Hepatocyte (in vitro differentiated cells): ENCODE measurements around the gene ABCD2. TPM values are rescaled to one million over a fixed set of nuclear protein-coding genes. Genes with fewer than 3 reads are reported as not detected.

Experiments used
- DNase-seq: peaks from one replicate; pipeline ENCODE4 v3.0.0-alpha.2; 2016; ENCODE audit warnings: low spot score
- H2AFZ ChIP-seq: fragments of 200-600 bp; sonication (generic); 2 replicates; pipeline ENCODE4 v1.6.0; 2016; ENCODE audit warnings: antibody characterized with exemption, mild to moderate bottlenecking
- H3K27ac ChIP-seq: fragments of 200-600 bp; sonication (generic); 2 replicates; pipeline ENCODE4 v1.5.1; 2016; ENCODE audit warnings: mild to moderate bottlenecking
- H3K27me3 ChIP-seq: fragments of 200-600 bp; sonication (generic); 2 replicates; pipeline ENCODE4 v1.6.1; 2016
- H3K36me3 ChIP-seq: fragments of 200-600 bp; sonication (generic); replicated peaks from 2 replicates; pipeline ENCODE4 v1.5.1; 2016; ENCODE audit warnings: low read depth; ENCODE audit not compliant: insufficient read depth
- H3K4me1 ChIP-seq: fragments of 200-600 bp; sonication (generic); 2 replicates; pipeline ENCODE4 v1.5.1; 2016; ENCODE audit warnings: mild to moderate bottlenecking, moderate library complexity; ENCODE audit not compliant: insufficient read depth
- H3K4me2 ChIP-seq: fragments of 200-600 bp; sonication (generic); 2 replicates; pipeline ENCODE4 v1.6.0; 2016
- H3K4me3 ChIP-seq: fragments of 200-600 bp; sonication (generic); 2 replicates; pipeline ENCODE4 v1.5.1; 2016; ENCODE audit warnings: mild to moderate bottlenecking
- H3K79me2 ChIP-seq: fragments of 200-600 bp; sonication (generic); 2 replicates; pipeline ENCODE4 v1.6.0; 2017; ENCODE audit warnings: mild to moderate bottlenecking
- H3K9me2 ChIP-seq: fragments of 200-600 bp; sonication (generic); replicated peaks from 2 replicates; pipeline ENCODE4 v1.6.0; 2017; ENCODE audit warnings: mild to moderate bottlenecking; ENCODE audit not compliant: insufficient read depth
- H3K9me3 ChIP-seq: fragments of 200-600 bp; sonication (generic); 2 replicates; pipeline ENCODE4 v1.5.1; 2016; ENCODE audit warnings: low read depth, mild to moderate bottlenecking
- H4K20me1 ChIP-seq: fragments of 200-600 bp; sonication (generic); 2 replicates; pipeline ENCODE4 v1.6.0; 2016; ENCODE audit warnings: mild to moderate bottlenecking; ENCODE audit not compliant: insufficient read depth, poor library complexity, severe bottlenecking
- CTCF ChIP-seq: fragments of 200-600 bp; sonication (generic); IDR thresholded peaks from 2 replicates; pipeline ENCODE4 v1.5.1; 2016; ENCODE audit warnings: antibody characterized with exemption, mild to moderate bottlenecking; ENCODE audit not compliant: poor library complexity
- EZH2 ChIP-seq: fragments of 200-600 bp; sonication (generic); IDR thresholded peaks from 2 replicates; pipeline ENCODE4 v1.6.1; 2016; ENCODE audit warnings: antibody characterized with exemption, mild to moderate bottlenecking, borderline replicate concordance
- EZH2phosphoT487 ChIP-seq: fragments of 200-600 bp; sonication (generic); IDR thresholded peaks from one replicate; pipeline ENCODE4 v1.6.1; 2018; ENCODE audit warnings: antibody characterized with exemption, mild to moderate bottlenecking, low read depth, moderate library complexity; ENCODE audit not compliant: unreplicated experiment, severe bottlenecking
- WGBS: methylation state at CpG from one replicate; pipeline ENCODE4 v1.1.6; 2016; ENCODE audit warnings: low lambda C conversion rate; ENCODE audit errors: missing lambda C conversion rate; 5-methylcytosine and 5-hydroxymethylcytosine counted together
- polyA plus RNA-seq: library from polyadenylated mRNA; unstranded; fragments of >200 nt; fragmentation: Nextera tagmentation; extraction: Ambion mirVana; gene quantifications from 2 replicates; pipeline ENCODE4 v1.2.1, GENCODE V29; 2016
- total RNA-seq: library from RNA; depleted of rRNA; stranded (reverse); fragments of >200 nt; gene quantifications from 2 replicates; pipeline ENCODE4 v1.2.3, GENCODE V29; 2014

The ABCD2 gene
- total and polyA plus RNA-seq, 2 experiments from 2014 or later, result 0.17 to 0.19 TPM

DNA sequence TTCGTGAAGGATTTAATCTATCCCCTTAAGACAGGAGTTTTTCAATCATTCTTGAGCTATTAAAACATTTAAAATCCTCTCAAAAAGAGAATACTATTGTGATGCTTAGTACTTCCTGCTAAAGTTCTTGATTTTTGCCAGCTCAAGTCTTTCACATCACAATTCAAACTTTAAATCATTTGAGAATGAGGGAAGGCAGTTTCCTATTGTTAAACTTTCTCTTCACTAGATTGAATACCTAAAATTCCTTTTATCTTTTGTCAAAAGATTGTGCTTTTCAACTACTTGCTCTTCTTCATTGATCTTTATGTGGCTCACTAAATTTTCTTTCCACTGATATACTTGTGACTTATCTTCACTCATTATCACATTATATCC lies 44.1 kb downstream of the ABCD2 start:
- no peak for TF ChIP-seq EZH2phosphoT487
- TF ChIP-seq CTCF, result no peak
- no peak for TF ChIP-seq EZH2
- 29% methylated on average over 1 of the region's 1 CpG for WGBS
- H3K4me2 ChIP-seq, result no peak overlapping the region

GRCh38 chr12:39574785-39575497 lies 44.7 kb downstream of the ABCD2 start:
- Histone ChIP-seq H3K27ac (no peak overlapping the region), H3K79me2 (no peaks in the 10 kb centered on the region), H2AFZ (no peak overlapping the region), H3K4me3 (no peak overlapping the region), H3K9me2 (no peaks in the 10 kb centered on the region), H3K27me3 (no peaks in the 10 kb centered on the region), H4K20me1 (no peaks in the 10 kb centered on the region), H3K4me1 (no peaks in the 10 kb centered on the region), H3K36me3 (no peaks in the 10 kb centered on the region), H3K4me2 (no peak overlapping the region), H3K9me3 (no peaks in the 10 kb centered on the region)
- TF ChIP-seq CTCF, result no peak
- TF ChIP-seq EZH2, result no peak
- no peak for TF ChIP-seq EZH2phosphoT487
- WGBS, result 75% methylated on average over 4 of the region's 4 CpGs
- no peak for DNase-seq

More for the DNA sequence above, 44.1 kb downstream of the ABCD2 start:
- DNase-seq, result no peak
- Histone ChIP-seq H3K4me1 (no peaks in the 10 kb centered on the region), H3K9me2 (no peaks in the 10 kb centered on the region), H4K20me1 (no peaks in the 10 kb centered on the region), H3K27ac (no peak overlapping the region), H3K36me3 (no peaks in the 10 kb centered on the region), H3K27me3 (no peaks in the 10 kb centered on the region), H3K4me3 (no peak overlapping the region), H2AFZ (no peak overlapping the region), H3K79me2 (no peaks in the 10 kb centered on the region), H3K9me3 (no peaks in the 10 kb centered on the region)

DNA sequence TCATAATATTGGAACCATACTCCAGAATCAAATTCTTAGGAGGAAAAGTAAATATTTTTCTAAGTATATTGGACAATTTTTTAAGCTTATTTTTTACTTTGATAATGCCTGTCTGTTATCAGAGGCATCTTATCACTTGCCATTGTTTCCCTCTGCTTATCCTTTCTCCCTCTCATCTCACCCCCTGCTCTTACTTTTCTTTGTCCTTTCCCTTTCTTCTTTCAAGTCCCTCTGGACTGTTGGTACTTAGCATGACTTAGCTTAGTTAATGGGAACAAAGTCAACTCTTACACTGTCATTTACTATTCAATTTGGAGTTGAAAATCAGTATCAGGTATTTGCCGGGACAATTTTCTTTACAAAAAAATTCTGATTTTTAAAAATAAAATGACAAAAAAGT lies 45.2 kb downstream of the ABCD2 start:
- Histone ChIP-seq H3K27me3 (no peaks in the 10 kb centered on the region), H3K36me3 (no peaks in the 10 kb centered on the region), H4K20me1 (no peaks in the 10 kb centered on the region), H2AFZ (no peak overlapping the region), H3K27ac (no peak overlapping the region), H3K4me2 (no peak overlapping the region), H3K4me3 (no peak overlapping the region), H3K9me2 (no peaks in the 10 kb centered on the region), H3K4me1 (no peaks in the 10 kb centered on the region), H3K9me3 (no peaks in the 10 kb centered on the region), H3K79me2 (no peaks in the 10 kb centered on the region)
- 92% methylated on average over 1 of the region's 1 CpG for WGBS
- TF ChIP-seq EZH2phosphoT487, result no peak
- TF ChIP-seq EZH2, result no peak
- TF ChIP-seq CTCF, result no peak
- no peak for DNase-seq
